GM19468 (cell line): ENCODE results near the gene SCUBE3.

Experiments used
- ATAC-seq: cut with Tn5 transposase; IDR thresholded peaks from one replicate; pipeline ENCODE4 v1.9.1; 2021; ENCODE audit warnings: mild to moderate bottlenecking, moderate library complexity, moderate number of reproducible peaks; ENCODE audit not compliant: unreplicated experiment; ENCODE audit errors: extremely low read depth

Gene SCUBE3

GRCh38 chr6:35179901-35180535 lies 33.7 kb upstream of the SCUBE3 start:
- ATAC-seq, result no peak

GRCh38 chr6:35181308-35181932 lies 32.3 kb upstream of the SCUBE3 start:
- no peak for ATAC-seq

- ATAC-seq, result no peak
Measured at GRCh38 chr6:35181933-35182612, 31.7 kb upstream of the SCUBE3 start.

GRCh38 chr6:35183281-35183680 lies 30.5 kb upstream of the SCUBE3 start:
- ATAC-seq, result no peak

- no peak for ATAC-seq
Measured at GRCh38 chr6:35183935-35184334, 29.8 kb upstream of the SCUBE3 start.

- ATAC-seq, result no peak
Measured at GRCh38 chr6:35184580-35185301, 29.0 kb upstream of the SCUBE3 start.

- no peak for ATAC-seq
Measured at GRCh38 chr6:35185302-35185681, 28.5 kb upstream of the SCUBE3 start.

GRCh38 chr6:35185971-35186370 lies 27.8 kb upstream of the SCUBE3 start:
- ATAC-seq, result no peak

- ATAC-seq, result no peak
Measured at GRCh38 chr6:35186571-35186970, 27.2 kb upstream of the SCUBE3 start.

- ATAC-seq, result no peak
Measured at GRCh38 chr6:35188886-35189285, 24.9 kb upstream of the SCUBE3 start.

- no peak for ATAC-seq
Measured at GRCh38 chr6:35190306-35190705, 23.4 kb upstream of the SCUBE3 start.

- no peak for ATAC-seq
Measured at GRCh38 chr6:35191889-35192288, 21.9 kb upstream of the SCUBE3 start.

- ATAC-seq, result no peak
Measured at GRCh38 chr6:35192301-35192860, 21.4 kb upstream of the SCUBE3 start.

- ATAC-seq, result no peak
Measured at GRCh38 chr6:35194390-35194789, 19.4 kb upstream of the SCUBE3 start.

GRCh38 chr6:35195120-35195780 lies 18.5 kb upstream of the SCUBE3 start:
- ATAC-seq, result no peak

GRCh38 chr6:35197196-35197595 lies 16.6 kb upstream of the SCUBE3 start:
- ATAC-seq, result no peak

- ATAC-seq, result no peak
Measured at GRCh38 chr6:35199866-35200265, 13.9 kb upstream of the SCUBE3 start.

- ATAC-seq, result no peak
Measured at GRCh38 chr6:35202066-35202546, 11.7 kb upstream of the SCUBE3 start.

- ATAC-seq, result no peak
Measured at GRCh38 chr6:35203152-35203670, 10.5 kb upstream of the SCUBE3 start.

- ATAC-seq, result no peak
Measured at GRCh38 chr6:35203680-35204079, 10.1 kb upstream of the SCUBE3 start.
